Fibroblast of skin of left biceps (primary cell): ENCODE results near the gene MAT2B.

Experiments
- DNase-seq, 2 experiments: peaks; one replicate each; pipeline ENCODE4 v3.0.0-alpha.2; 2013; ENCODE audit warnings: low read depth in 2 of 2

Gene MAT2B

GRCh38 chr5:163505368-163506094 lies at the start of gene MAT2B:
TSS of gene MAT2B (plus strand) at chr5:163505619. CDS start at chr5:163505687, 68 bp downstream.
- peak; percentile 77 to 82 for DNase-seq

GRCh38 chr5:163456029-163456589 lies 49.3 kb upstream of the MAT2B start:
- DNase-seq: no peak

- DNase-seq: no peak
Observed at GRCh38 chr5:163456840-163457239, 48.6 kb upstream of the MAT2B start.

GRCh38 chr5:163458778-163459385 lies 46.5 kb upstream of the MAT2B start:
- DNase-seq: no peak

GRCh38 chr5:163459462-163459818 lies 46.0 kb upstream of the MAT2B start:
- DNase-seq: no peak

GRCh38 chr5:163459819-163460561 lies 45.4 kb upstream of the MAT2B start, which contains the start of gene NUDCD2:
TSS of gene NUDCD2 (minus strand) at chr5:163460102. CDS start at chr5:163460050, 52 bp downstream.
- peak; percentile 97 to 98 for DNase-seq

- no peak for DNase-seq
Observed at GRCh38 chr5:163460562-163461171, 44.8 kb upstream of the MAT2B start, which contains the start of gene HMMR. TSS of gene HMMR (plus strand) at chr5:163460632. CDS start at chr5:163460693, 61 bp downstream.

- DNase-seq: no peak
Observed at GRCh38 chr5:163463063-163463435, 42.4 kb upstream of the MAT2B start.

- DNase-seq: no peak
Observed at GRCh38 chr5:163467682-163468081, 37.7 kb upstream of the MAT2B start.

- no peak for DNase-seq
Observed at GRCh38 chr5:163473635-163474243, 31.7 kb upstream of the MAT2B start.

GRCh38 chr5:163475411-163475810 lies 30.0 kb upstream of the MAT2B start:
- DNase-seq: no peak

- DNase-seq: no peak
Observed at GRCh38 chr5:163478126-163478981, 27.1 kb upstream of the MAT2B start.

- no peak for DNase-seq
Observed at GRCh38 chr5:163478982-163479271, 26.5 kb upstream of the MAT2B start.

GRCh38 chr5:163489055-163489744 lies 16.2 kb upstream of the MAT2B start:
- no peak for DNase-seq

- DNase-seq: no peak
Observed at GRCh38 chr5:163489745-163490075, 15.7 kb upstream of the MAT2B start.

GRCh38 chr5:163496286-163496685 lies 9.1 kb upstream of the MAT2B start:
- DNase-seq: no peak

- no peak for DNase-seq
Observed at GRCh38 chr5:163497315-163497714, 8.1 kb upstream of the MAT2B start.

GRCh38 chr5:163498886-163499285 lies 6.5 kb upstream of the MAT2B start:
- no peak for DNase-seq

- DNase-seq: no peak
Observed at GRCh38 chr5:163502521-163502920, 2.9 kb upstream of the MAT2B start.
